Epithelial cell of proximal tubule (primary cell): ENCODE results near the gene NIPBL. TPM values are rescaled to one million over a fixed set of nuclear protein-coding genes. Genes with fewer than 3 reads are reported as not detected.
A peak's percentile ranks its signal among the peaks of the same experiment; 100 is the strongest.

Source experiments
- DNase-seq: peaks from one replicate; pipeline ENCODE4 v3.0.0-alpha.2; 2011; ENCODE audit warnings: low read depth
- H3K4me3 ChIP-seq: 2 replicates; pipeline ENCODE4 v1.5.1; 2011; ENCODE audit warnings: low read depth, mild to moderate bottlenecking, low read length
- total RNA-seq: library from RNA; depleted of rRNA; stranded (reverse); fragments of >200 nt; gene quantifications from 2 replicates; pipeline ENCODE4 v1.2.3, GENCODE V29; 2015
- TF ChIP-seq, protein P1 (sequence below): conservative IDR thresholded peaks from 2 replicates; pipeline ENCODE4 v1.5.1; 2012; ENCODE audit warnings: low read depth, mild to moderate bottlenecking, low read length

Gene NIPBL
- 6.4 and 6.9 TPM in 2 replicates for total RNA-seq

GRCh38 chr5:36876299-36876964 is at the start of gene NIPBL:
Gene NIPBL, plus strand, starts transcription at chr5:36876769. Its CDS starts 76,928 bp downstream, at chr5:36953697.
- no peak for DNase-seq
- TF ChIP-seq, protein P1, sequence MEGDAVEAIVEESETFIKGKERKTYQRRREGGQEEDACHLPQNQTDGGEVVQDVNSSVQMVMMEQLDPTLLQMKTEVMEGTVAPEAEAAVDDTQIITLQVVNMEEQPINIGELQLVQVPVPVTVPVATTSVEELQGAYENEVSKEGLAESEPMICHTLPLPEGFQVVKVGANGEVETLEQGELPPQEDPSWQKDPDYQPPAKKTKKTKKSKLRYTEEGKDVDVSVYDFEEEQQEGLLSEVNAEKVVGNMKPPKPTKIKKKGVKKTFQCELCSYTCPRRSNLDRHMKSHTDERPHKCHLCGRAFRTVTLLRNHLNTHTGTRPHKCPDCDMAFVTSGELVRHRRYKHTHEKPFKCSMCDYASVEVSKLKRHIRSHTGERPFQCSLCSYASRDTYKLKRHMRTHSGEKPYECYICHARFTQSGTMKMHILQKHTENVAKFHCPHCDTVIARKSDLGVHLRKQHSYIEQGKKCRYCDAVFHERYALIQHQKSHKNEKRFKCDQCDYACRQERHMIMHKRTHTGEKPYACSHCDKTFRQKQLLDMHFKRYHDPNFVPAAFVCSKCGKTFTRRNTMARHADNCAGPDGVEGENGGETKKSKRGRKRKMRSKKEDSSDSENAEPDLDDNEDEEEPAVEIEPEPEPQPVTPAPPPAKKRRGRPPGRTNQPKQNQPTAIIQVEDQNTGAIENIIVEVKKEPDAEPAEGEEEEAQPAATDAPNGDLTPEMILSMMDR: no peak
- H3K4me3 ChIP-seq: peak within 1 kb of the TSS; percentile 85

DNA sequence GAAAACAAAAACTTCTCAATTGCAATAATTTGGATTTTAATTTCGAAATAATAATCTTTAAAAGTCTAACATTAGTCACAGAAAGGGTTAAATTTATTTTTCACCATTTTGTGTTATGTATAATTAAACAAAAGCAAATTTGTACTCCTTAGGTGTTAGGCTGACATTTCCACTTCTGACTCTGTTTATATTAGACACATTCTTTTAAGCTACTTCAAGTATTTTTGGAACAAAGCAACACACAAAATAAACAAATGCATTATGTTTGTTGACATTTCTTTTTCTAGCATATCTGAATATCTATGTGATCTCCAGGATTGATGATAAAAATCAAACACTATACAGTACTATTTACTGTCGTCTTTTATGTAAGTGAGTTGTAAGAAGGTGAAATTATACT is 44.3 kb upstream of the NIPBL start:
- DNase-seq: no peak
- H3K4me3 ChIP-seq: no peak overlapping the region
- TF ChIP-seq, protein P1: no peak

DNA sequence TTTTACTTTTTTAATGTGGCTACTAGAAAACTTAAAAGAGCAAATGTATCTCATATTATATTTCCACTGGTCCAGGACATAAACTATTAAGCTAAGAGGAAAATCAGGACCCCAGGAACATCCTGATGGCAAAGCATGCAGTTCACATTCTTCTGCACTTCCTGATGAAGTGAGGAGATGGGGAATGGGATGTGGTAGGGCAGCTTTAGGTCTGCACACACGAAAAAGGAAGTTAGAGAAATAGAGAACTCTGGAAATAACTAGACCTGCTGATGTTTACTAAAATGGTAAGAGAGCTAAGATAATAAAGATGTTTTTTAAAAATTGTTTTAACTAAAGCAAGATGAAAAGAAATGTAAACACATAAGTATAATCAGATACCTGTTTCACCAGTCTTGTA is 39.7 kb upstream of the NIPBL start:
- no peak for DNase-seq
- TF ChIP-seq, protein P1: no peak
- H3K4me3 ChIP-seq: no peak overlapping the region

DNA sequence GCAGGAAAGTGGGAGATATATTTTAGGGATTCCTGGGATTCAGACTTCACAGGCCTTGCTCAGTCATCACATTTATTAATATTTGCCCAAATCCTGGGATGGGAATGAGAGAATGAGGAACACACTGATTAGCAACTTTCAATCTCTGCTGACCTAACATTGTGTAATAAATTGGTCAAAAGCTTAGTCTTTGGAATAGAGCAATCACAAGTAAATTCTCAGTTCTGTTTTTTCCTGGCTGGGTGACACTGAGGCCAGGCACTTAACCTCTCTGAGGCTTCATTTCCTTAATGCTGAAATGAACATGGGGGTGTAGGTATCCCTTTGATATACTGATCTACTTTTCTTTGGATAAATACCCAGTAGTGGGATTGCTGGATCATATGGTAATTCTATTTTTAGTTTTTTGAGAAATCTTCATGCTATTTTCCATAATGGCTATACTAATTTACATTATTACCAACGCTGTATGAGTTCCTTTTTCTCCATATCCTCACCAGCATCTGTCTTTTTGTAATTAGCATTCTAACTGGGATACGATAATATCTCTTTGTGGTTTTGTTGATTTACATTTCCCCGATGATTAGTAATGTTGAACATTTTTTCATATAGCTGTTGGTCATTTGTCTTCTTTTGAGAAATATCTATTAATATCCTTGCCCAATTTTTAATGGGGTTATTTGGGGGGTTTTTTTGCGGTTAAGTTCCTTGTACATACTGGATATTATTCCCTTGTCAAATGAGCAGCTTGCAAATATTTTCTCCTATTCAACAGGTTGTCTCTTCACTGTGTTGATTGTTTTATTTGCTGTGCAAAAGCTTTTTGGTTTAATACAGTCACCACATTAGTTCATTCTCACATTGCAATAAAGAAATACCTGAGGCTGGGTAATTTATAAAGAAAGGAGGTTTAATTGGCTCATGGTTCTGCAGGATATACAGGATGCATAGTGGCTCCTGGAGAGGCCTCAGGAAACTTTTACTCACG is 36.8 kb upstream of the NIPBL start:
- no peak for DNase-seq
- no peak overlapping the region for H3K4me3 ChIP-seq
- TF ChIP-seq, protein P1: no peak

- H3K4me3 ChIP-seq: no peak overlapping the region
- TF ChIP-seq, protein P1: no peak
- no peak for DNase-seq
Observed at GRCh38 chr5:36841677-36842076, 34.9 kb upstream of the NIPBL start.

GRCh38 chr5:36842087-36842486 is 34.5 kb upstream of the NIPBL start:
- TF ChIP-seq, protein P1: no peak
- DNase-seq: no peak
- H3K4me3 ChIP-seq: no peak overlapping the region
